Measurements from ENCODE around the gene PTPN18.

DNA sequence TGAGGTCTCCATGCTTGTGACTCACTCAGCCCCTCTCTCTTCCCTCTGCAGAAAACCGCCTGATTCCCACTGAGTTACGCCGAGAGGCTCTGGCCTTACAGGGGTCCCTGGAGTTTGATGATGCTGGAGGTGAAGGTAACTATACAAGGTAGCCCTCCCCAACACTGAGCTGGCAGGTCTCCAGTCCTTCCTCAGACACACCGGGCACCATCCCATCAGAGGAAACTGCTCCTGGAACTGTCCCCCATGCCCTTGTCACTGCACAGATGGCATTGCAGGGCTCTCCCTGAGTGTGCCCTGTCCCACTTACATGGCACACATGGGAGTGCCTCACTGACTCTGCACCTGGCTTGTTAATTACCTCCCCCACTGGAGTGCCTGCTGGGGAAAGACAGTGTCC lies 11.3 kb upstream of the PTPN18 start:
- TF ChIP-seq, protein P1, sequence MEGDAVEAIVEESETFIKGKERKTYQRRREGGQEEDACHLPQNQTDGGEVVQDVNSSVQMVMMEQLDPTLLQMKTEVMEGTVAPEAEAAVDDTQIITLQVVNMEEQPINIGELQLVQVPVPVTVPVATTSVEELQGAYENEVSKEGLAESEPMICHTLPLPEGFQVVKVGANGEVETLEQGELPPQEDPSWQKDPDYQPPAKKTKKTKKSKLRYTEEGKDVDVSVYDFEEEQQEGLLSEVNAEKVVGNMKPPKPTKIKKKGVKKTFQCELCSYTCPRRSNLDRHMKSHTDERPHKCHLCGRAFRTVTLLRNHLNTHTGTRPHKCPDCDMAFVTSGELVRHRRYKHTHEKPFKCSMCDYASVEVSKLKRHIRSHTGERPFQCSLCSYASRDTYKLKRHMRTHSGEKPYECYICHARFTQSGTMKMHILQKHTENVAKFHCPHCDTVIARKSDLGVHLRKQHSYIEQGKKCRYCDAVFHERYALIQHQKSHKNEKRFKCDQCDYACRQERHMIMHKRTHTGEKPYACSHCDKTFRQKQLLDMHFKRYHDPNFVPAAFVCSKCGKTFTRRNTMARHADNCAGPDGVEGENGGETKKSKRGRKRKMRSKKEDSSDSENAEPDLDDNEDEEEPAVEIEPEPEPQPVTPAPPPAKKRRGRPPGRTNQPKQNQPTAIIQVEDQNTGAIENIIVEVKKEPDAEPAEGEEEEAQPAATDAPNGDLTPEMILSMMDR (conservative IDR thresholded peaks at IDR 0.05 in 1 of 2, IDR thresholded peaks at IDR 0.05 in 1 of 2; ENCODE audit: low read depth in 1 of 2, low read length in 2 of 2): no peak
- TF ChIP-seq EZH2 (IDR thresholded peaks at IDR 0.05; ENCODE audit: low read length, missing control alignments): no peak
